Neural progenitor cell (in vitro differentiated cells): ENCODE data around the gene MIER3.

ENCODE experiments used
- CTCF ChIP-seq: fragments of 200-600 bp; sonication (generic); IDR thresholded peaks from 2 replicates; pipeline ENCODE4 v1.5.1; 2017; ENCODE audit warnings: antibody characterized with exemption, mild to moderate bottlenecking
- EZH2 ChIP-seq: fragments of 200-600 bp; sonication (generic); IDR thresholded peaks from 2 replicates; pipeline ENCODE4 v1.6.1; 2017; ENCODE audit warnings: antibody characterized with exemption, mild to moderate bottlenecking, moderate library complexity
- EZH2phosphoT487 ChIP-seq: fragments of 200-600 bp; sonication (generic); IDR thresholded peaks from 2 replicates; pipeline ENCODE4 v1.6.1; 2017; ENCODE audit warnings: antibody characterized with exemption

- TF ChIP-seq CTCF (no peak), EZH2 (no peak), EZH2phosphoT487 (no peak)
Observed at GRCh38 chr5:56896763-56897162, 55.2 kb downstream of the MIER3 start.
